ENCODE measurements around the gene TYW5.

DNA sequence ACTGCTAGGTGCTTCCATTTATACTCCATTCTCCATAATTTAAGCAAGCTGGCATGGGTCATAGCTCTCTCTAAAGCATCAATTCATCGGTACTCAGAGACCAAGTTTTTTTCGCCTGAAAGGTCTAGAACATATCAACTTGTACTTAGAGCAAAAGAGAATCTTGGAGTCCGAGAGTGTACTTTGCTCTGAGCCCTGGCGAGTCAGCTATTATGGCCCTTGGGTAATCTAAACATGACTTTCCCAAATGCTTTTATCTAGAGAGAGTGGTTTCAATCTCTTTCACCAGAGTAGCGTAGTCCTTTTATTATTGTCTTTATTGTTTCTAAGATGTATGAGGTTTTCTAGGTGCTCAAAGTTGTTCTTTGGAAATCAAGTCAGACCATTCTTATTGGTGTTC lies 34.5 kb upstream of the TYW5 start:
- TF ChIP-seq, protein P1, sequence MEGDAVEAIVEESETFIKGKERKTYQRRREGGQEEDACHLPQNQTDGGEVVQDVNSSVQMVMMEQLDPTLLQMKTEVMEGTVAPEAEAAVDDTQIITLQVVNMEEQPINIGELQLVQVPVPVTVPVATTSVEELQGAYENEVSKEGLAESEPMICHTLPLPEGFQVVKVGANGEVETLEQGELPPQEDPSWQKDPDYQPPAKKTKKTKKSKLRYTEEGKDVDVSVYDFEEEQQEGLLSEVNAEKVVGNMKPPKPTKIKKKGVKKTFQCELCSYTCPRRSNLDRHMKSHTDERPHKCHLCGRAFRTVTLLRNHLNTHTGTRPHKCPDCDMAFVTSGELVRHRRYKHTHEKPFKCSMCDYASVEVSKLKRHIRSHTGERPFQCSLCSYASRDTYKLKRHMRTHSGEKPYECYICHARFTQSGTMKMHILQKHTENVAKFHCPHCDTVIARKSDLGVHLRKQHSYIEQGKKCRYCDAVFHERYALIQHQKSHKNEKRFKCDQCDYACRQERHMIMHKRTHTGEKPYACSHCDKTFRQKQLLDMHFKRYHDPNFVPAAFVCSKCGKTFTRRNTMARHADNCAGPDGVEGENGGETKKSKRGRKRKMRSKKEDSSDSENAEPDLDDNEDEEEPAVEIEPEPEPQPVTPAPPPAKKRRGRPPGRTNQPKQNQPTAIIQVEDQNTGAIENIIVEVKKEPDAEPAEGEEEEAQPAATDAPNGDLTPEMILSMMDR (IDR thresholded peaks at IDR 0.05), result no peak
- TF ChIP-seq RCOR1 (IDR thresholded peaks at IDR 0.05; ENCODE audit: low read length), result no peak
- no peak for TF ChIP-seq RXRA (IDR thresholded peaks at IDR 0.05; ENCODE audit: borderline replicate concordance, low read depth)
- TF ChIP-seq TCF12 (IDR thresholded peaks at IDR 0.05), result no peak
- TF ChIP-seq, protein P2, sequence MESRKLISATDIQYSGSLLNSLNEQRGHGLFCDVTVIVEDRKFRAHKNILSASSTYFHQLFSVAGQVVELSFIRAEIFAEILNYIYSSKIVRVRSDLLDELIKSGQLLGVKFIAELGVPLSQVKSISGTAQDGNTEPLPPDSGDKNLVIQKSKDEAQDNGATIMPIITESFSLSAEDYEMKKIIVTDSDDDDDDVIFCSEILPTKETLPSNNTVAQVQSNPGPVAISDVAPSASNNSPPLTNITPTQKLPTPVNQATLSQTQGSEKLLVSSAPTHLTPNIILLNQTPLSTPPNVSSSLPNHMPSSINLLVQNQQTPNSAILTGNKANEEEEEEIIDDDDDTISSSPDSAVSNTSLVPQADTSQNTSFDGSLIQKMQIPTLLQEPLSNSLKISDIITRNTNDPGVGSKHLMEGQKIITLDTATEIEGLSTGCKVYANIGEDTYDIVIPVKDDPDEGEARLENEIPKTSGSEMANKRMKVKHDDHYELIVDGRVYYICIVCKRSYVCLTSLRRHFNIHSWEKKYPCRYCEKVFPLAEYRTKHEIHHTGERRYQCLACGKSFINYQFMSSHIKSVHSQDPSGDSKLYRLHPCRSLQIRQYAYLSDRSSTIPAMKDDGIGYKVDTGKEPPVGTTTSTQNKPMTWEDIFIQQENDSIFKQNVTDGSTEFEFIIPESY (IDR thresholded peaks at IDR 0.05; ENCODE audit: borderline replicate concordance, low read depth), result no peak
- no peak for TF ChIP-seq POLR2AphosphoS5 (IDR thresholded peaks at IDR 0.05; ENCODE audit: low read depth, low read length)
- TF ChIP-seq, protein P3, sequence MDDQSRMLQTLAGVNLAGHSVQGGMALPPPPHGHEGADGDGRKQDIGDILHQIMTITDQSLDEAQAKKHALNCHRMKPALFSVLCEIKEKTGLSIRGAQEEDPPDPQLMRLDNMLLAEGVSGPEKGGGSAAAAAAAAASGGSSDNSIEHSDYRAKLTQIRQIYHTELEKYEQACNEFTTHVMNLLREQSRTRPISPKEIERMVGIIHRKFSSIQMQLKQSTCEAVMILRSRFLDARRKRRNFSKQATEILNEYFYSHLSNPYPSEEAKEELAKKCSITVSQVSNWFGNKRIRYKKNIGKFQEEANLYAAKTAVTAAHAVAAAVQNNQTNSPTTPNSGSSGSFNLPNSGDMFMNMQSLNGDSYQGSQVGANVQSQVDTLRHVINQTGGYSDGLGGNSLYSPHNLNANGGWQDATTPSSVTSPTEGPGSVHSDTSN (IDR thresholded peaks at IDR 0.05), result no peak
- TF ChIP-seq ELF1 (IDR thresholded peaks at IDR 0.05), result no peak
- no peak for TF ChIP-seq FOXM1 (IDR thresholded peaks at IDR 0.05; ENCODE audit: low read depth)
- TF ChIP-seq YY1 (IDR thresholded peaks at IDR 0.05; ENCODE audit: low read depth), result no peak
- no peak for TF ChIP-seq MXI1 (IDR thresholded peaks at IDR 0.05; ENCODE audit: low read depth, low read length)
- TF ChIP-seq EZH2phosphoT487 (IDR thresholded peaks at IDR 0.05; ENCODE audit: borderline replicate concordance, low read depth), result no peak
- TF ChIP-seq USF2 (IDR thresholded peaks at IDR 0.05; ENCODE audit: borderline replicate concordance, low read depth, low read length), result no peak
